BLaER1 (cell line): ENCODE data around the gene AGRN.
A peak's percentile ranks its signal among the peaks of the same experiment; 100 is the strongest.
"Not testable (repeated sequence)": the region's sequence is repeated elsewhere in the genome, so short reads cannot be mapped to it uniquely, and the experiment has no call there.

Experiments
- H3K27ac ChIP-seq: shearing (Covaris generic); formaldehyde crosslinking; 2 replicates; pipeline ENCODE4 v1.8.1; 2022
- H3K27me3 ChIP-seq: shearing (Covaris generic); formaldehyde crosslinking; 2 replicates; pipeline ENCODE4 v1.8.1; 2022
- H3K36me3 ChIP-seq: shearing (Covaris generic); formaldehyde crosslinking; 2 replicates; pipeline ENCODE4 v1.8.1; 2022
- H3K4me1 ChIP-seq: shearing (Covaris generic); formaldehyde crosslinking; 2 replicates; pipeline ENCODE4 v1.8.1; 2022
- H3K4me2 ChIP-seq: shearing (Covaris generic); formaldehyde crosslinking; 2 replicates; pipeline ENCODE4 v1.8.1; 2022
- H3K4me3 ChIP-seq: shearing (Covaris generic); formaldehyde crosslinking; 2 replicates; pipeline ENCODE4 v1.8.1; 2022
- H3K9ac ChIP-seq: shearing (Covaris generic); formaldehyde crosslinking; 2 replicates; pipeline ENCODE4 v1.8.1; 2022
- H3K9me3 ChIP-seq: shearing (Covaris generic); formaldehyde crosslinking; 2 replicates; pipeline ENCODE4 v1.8.1; 2022
- H4K20me1 ChIP-seq: shearing (Covaris generic); formaldehyde crosslinking; 2 replicates; pipeline ENCODE4 v1.8.1; 2022
- Cebpa-rat ChIP-seq: shearing (Covaris generic); IDR thresholded peaks from 2 replicates; pipeline ENCODE4 v1.8.1; 2022

The AGRN gene

DNA sequence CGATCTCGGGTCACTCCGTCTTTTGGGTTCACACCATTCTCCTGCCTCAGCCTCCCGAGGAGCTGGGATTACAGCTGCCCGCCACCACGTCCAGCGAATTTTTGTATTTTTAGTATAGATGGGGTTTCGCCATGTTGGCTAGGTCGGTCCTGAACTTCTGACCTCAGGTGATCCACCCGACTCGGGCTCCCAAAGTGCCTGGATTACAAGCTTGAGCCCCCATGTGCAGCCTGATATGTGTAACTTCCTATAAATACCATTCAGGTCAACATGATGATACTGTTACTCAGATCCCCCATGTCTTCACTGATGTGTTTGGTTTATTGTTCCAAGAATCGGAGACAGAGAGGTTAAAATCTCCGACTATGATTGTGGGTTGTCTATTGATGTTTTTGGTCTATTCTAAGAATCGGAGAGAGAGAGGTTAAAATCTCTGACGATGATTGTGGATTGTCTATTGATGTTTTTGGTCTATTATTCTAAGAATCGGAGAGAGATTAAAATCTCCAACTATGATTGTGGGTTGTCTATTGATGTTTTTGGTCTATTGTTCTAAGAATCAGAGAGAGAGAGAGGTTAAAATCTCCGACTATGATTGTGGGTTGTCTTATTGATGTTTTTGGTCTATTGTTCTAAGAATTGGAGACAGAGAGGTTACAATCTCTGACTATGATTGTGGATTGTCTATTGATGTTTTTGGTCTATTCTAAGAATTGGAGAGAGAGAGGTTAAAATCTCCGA, 78.9 kb downstream of the AGRN start:
- Histone ChIP-seq H3K27ac (no peak overlapping the region), H4K20me1 (peaks cover 4% of the 10 kb centered on the region; the same call in 1 of the 2 replicates), H3K9me3 (peaks cover 38% of the 10 kb centered on the region), H3K27me3 (no peaks in the 10 kb centered on the region), H3K4me3 (no peak overlapping the region), H3K36me3 (peaks cover 28% of the 10 kb centered on the region), H3K4me1 (peaks cover 30% of the 10 kb centered on the region), H3K9ac (no peak overlapping the region), H3K4me2 (0 out of 2 replicates have a peak overlapping the region, but pooled peaks have one; percentile 34)
- no peak for TF ChIP-seq Cebpa-rat

DNA sequence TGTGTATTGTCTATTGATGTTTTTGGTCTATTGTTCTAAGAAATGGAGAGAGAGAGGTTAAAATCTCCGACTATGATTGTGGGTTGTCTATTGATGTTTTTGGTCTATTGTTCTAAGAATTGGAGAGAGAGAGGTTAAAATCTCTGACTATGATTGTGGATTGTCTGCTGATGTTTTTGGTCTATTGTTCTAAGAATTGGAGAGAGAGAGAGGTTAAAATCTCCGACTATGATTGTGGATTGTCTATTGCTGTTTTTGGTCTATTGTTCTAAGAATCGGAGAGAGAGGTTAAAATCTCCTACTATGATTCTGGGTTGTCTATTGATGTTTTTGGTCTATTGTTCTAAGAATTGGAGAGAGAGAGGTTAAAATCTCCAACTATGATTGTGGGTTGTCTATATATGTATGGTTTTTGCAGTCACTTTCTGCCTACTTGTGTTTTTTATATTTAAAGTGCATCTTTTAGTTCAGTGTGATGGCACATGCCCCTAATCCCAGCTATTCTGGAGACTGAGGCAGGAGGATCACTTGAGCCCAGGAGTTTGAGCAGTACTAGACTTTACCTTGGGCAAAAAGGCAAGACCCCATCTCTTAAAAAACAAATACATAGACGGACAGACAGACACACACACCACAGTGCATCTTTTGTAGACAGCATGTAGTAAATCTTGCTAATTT, 79.7 kb downstream of the AGRN start:
- Histone ChIP-seq H3K9ac (no peak overlapping the region), H3K27ac (no peak overlapping the region), H3K4me3 (no peak overlapping the region), H3K4me1 (peaks cover 31% of the 10 kb centered on the region), H3K36me3 (peaks cover 28% of the 10 kb centered on the region), H3K27me3 (no peaks in the 10 kb centered on the region), H3K9me3 (peaks cover 38% of the 10 kb centered on the region), H3K4me2 (no peak overlapping the region), H4K20me1 (no peaks in the 10 kb centered on the region)
- TF ChIP-seq Cebpa-rat = no peak

DNA sequence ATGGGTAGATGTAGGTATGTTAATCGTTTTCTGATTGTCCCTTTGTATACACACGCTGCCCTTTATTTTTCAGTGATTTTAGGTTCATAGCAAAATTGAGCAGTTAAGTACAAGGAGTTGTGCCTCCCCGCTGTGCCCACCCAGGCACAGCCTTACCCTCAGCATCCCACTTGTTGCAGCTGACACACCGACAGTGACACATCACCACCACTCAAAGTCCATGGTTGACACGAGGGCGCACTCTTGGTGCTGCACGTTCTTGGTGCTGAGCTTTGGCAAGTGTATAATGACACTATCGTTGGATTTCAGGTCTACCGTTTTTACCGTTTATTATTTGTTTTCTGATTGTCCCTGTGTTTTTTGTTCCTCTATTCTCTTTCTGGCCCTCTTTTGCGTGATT, 80.4 kb downstream of the AGRN start:
- Histone ChIP-seq H3K4me3 (peak overlapping the region; percentile 13; the same call in 1 of the 2 replicates), H3K9me3 (peaks cover 38% of the 10 kb centered on the region), H3K4me2 (no peak overlapping the region), H3K27me3 (no peaks in the 10 kb centered on the region), H4K20me1 (no peaks in the 10 kb centered on the region), H3K9ac (no peak overlapping the region), H3K36me3 (peaks cover 28% of the 10 kb centered on the region), H3K4me1 (peaks cover 38% of the 10 kb centered on the region), H3K27ac (no peak overlapping the region)
- no peak for TF ChIP-seq Cebpa-rat

DNA sequence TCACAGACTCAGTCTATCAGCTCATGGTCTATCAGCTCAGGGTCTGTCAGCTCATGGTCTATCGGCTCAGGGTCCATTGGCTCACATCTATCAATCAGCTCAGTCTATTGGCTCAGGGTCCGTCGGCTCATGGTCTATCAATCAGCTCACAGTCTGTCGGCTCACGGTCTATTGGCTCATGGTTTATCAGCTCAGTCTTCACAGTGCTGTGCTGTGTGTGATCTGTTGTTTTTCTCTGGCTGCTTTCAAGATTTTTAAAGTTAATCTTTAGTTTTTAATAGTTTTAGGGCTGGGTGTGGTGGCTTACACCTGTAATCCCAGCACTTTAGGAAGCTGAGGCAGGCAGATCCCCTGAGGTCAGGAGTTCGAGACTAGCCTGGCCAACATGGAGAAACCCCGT, 81.6 kb downstream of the AGRN start:
- no peak for TF ChIP-seq Cebpa-rat
- peaks cover 41% of the 10 kb centered on the region for H3K9me3 ChIP-seq
- H3K4me1 ChIP-seq = peaks cover 43% of the 10 kb centered on the region
- no peak overlapping the region for H3K4me3 ChIP-seq
- H3K4me2 ChIP-seq = no peak overlapping the region
- no peak overlapping the region for H3K9ac ChIP-seq
- H3K27me3 ChIP-seq = no peaks in the 10 kb centered on the region
- no peak overlapping the region for H3K27ac ChIP-seq
- no peaks in the 10 kb centered on the region for H4K20me1 ChIP-seq
- peaks cover 29% of the 10 kb centered on the region for H3K36me3 ChIP-seq

DNA sequence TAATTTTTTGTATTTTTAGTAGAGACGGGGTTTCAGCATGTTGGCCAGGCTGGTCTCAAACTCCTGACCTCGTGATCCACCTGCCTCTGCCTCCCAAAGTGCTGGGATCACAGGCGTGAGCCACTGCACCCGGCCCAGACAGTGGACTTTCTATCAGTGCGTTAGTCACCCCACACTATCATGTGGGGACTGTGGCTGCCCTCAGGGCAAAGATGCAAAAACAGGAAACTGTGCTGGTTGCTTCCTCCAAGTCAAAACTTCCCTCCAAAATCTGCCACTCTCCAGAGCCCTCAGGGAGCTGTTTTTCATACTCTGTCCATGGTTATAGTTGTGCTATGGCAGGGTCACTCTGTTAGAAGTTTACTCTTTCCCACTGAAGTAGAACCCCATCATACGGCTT, 84.2 kb downstream of the AGRN start:
- peaks cover 31% of the 10 kb centered on the region for H3K4me1 ChIP-seq
- not testable (repeated sequence) for H3K27me3 ChIP-seq, H4K20me1 ChIP-seq, H3K4me3 ChIP-seq
- peaks cover 34% of the 10 kb centered on the region for H3K36me3 ChIP-seq
- H3K9ac ChIP-seq = peak overlapping the region; percentile 9; the same call in 1 of the 2 replicates
- peak overlapping the region; percentile 74 for H3K4me2 ChIP-seq
- H3K27ac ChIP-seq = peak overlapping the region; percentile 61
- peaks cover 44% of the 10 kb centered on the region for H3K9me3 ChIP-seq
